Activated naive CD8-positive, alpha-beta T cell treated with anti-CD3 and anti-CD28 coated beads for 36 hours (primary cell): ENCODE results near the gene INVS. TPM values are rescaled to one million over a fixed set of nuclear protein-coding genes. Genes with fewer than 3 reads are reported as not detected.
A peak's percentile ranks its signal among the peaks of the same experiment; 100 is the strongest.
"Not testable (repeated sequence)": the region's sequence is repeated elsewhere in the genome, so short reads cannot be mapped to it uniquely, and the experiment has no call there.

ENCODE experiments used
- DNase-seq: peaks from one replicate; pipeline ENCODE4 v3.0.0; 2021
- H3K27ac Mint-ChIP-seq: one replicate; pipeline ENCODE4 v1.8.0; 2022; ENCODE audit warnings: mild to moderate bottlenecking, moderate library complexity, mixed read lengths
- H3K27me3 Mint-ChIP-seq: one replicate; pipeline ENCODE4 v1.8.0; 2022; ENCODE audit warnings: mild to moderate bottlenecking, mixed read lengths
- H3K36me3 Mint-ChIP-seq: one replicate; pipeline ENCODE4 v1.8.0; 2021; ENCODE audit warnings: mild to moderate bottlenecking, mixed read lengths
- H3K4me1 Mint-ChIP-seq: one replicate; pipeline ENCODE4 v1.8.0; 2021; ENCODE audit warnings: mixed read lengths
- H3K4me3 Mint-ChIP-seq: one replicate; pipeline ENCODE4 v1.8.0; 2022; ENCODE audit warnings: mild to moderate bottlenecking, moderate library complexity, mixed read lengths
- H3K9me3 Mint-ChIP-seq: one replicate; pipeline ENCODE4 v1.8.0; 2022; ENCODE audit warnings: mixed read lengths
- total RNA-seq, 2 experiments: library from RNA; stranded (reverse); gene quantifications; one replicate each; pipeline ENCODE4 v1.2.3, GENCODE V29; 2021

INVS gene
- total RNA-seq, 2 experiments from 2014 or later, result 16.4 to 16.8 TPM

DNA sequence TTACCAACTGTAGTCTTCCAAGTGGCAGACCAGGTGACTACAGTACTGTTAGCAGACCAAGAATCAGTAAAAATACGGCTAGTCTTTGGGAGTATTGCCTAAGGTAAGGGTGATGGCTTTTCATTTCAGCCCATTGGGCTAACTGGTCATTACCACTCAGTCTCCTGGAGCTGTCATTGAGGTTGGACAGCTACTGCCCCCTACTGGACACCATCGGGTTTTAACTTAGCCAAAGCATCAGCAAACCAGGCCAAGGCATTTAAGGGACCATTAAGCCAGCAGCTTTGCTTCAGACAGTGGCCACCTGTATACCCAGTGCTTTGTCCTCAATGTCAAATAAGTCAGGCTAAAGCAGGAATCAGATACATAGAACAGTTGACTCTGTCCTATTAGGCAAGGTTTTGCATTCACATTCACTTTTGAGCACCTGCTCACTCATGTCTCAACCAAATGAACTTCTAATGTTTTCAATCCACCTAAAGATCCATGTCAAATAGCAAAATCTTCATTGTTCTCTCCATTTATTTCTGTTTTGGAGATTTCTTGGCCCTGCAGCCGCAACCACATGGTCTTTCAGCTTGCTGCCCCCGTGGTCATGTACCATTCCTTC is 117.2 kb downstream of the INVS start:
- no peak overlapping the region for H3K27ac Mint-ChIP-seq
- H3K9me3 Mint-ChIP-seq, result no peaks in the 10 kb centered on the region
- H3K27me3 Mint-ChIP-seq, result no peaks in the 10 kb centered on the region
- no peaks in the 10 kb centered on the region for H3K36me3 Mint-ChIP-seq
- no peak overlapping the region for H3K4me3 Mint-ChIP-seq
- peak; percentile 57 for DNase-seq
- H3K4me1 Mint-ChIP-seq, result no peaks in the 10 kb centered on the region

- DNase-seq, result no peak
- peaks cover 3% of the 10 kb centered on the region for H3K4me1 Mint-ChIP-seq
- no peaks in the 10 kb centered on the region for H3K36me3 Mint-ChIP-seq
- H3K27ac Mint-ChIP-seq, result no peak overlapping the region
- no peak overlapping the region for H3K4me3 Mint-ChIP-seq
- H3K27me3 Mint-ChIP-seq, result no peaks in the 10 kb centered on the region
- no peaks in the 10 kb centered on the region for H3K9me3 Mint-ChIP-seq
Measured at GRCh38 chr9:100217536-100217935, 118.5 kb downstream of the INVS start.

DNA sequence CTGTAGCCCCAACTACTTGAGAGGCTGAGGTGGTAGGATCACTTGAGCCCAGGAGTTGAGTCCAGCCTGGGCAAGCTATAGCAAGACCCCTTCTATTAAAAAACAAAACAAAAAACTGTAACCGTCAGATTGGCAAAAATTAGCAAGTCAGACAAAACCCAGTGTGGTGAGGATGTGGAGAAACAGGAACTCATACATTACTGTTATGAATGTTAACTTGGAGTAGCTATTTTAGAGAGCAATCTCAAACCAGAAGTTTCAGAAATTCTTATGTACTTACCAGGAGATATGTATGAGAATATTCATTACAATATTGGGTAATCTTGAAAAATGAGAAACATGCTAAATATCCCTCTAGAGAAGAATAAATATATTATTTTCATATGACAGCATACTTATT is 120.3 kb downstream of the INVS start:
- Mint-ChIP-seq H3K4me3 (no peak overlapping the region), H3K27ac (no peak overlapping the region), H3K36me3 (no peaks in the 10 kb centered on the region)

GRCh38 chr9:100220936-100221335 is 121.9 kb downstream of the INVS start:
- Mint-ChIP-seq H3K27ac (no peak overlapping the region), H3K4me3 (no peak overlapping the region), H3K36me3 (no peaks in the 10 kb centered on the region), H3K27me3 (no peaks in the 10 kb centered on the region), H3K4me1 (peaks cover 4% of the 10 kb centered on the region), H3K9me3 (no peaks in the 10 kb centered on the region)
- DNase-seq, result no peak

More for the DNA sequence above, 120.3 kb downstream of the INVS start:
- H3K27me3 Mint-ChIP-seq, result no peaks in the 10 kb centered on the region
- peaks cover 4% of the 10 kb centered on the region for H3K4me1 Mint-ChIP-seq
- no peaks in the 10 kb centered on the region for H3K9me3 Mint-ChIP-seq
- no peak for DNase-seq

GRCh38 chr9:100221538-100221937 is 122.5 kb downstream of the INVS start:
- no peak overlapping the region for H3K4me3 Mint-ChIP-seq
- H3K9me3 Mint-ChIP-seq, result no peaks in the 10 kb centered on the region
- no peaks in the 10 kb centered on the region for H3K36me3 Mint-ChIP-seq
- no peaks in the 10 kb centered on the region for H3K27me3 Mint-ChIP-seq
- no peak for DNase-seq
- H3K4me1 Mint-ChIP-seq, result peaks cover 4% of the 10 kb centered on the region
- no peak overlapping the region for H3K27ac Mint-ChIP-seq

GRCh38 chr9:100222674-100223073 is 123.6 kb downstream of the INVS start:
- Mint-ChIP-seq H3K36me3 (no peaks in the 10 kb centered on the region), H3K27me3 (no peaks in the 10 kb centered on the region), H3K27ac (no peak overlapping the region), H3K9me3 (no peaks in the 10 kb centered on the region), H3K4me1 (peaks cover 4% of the 10 kb centered on the region), H3K4me3 (no peak overlapping the region)
- DNase-seq, result no peak

DNA sequence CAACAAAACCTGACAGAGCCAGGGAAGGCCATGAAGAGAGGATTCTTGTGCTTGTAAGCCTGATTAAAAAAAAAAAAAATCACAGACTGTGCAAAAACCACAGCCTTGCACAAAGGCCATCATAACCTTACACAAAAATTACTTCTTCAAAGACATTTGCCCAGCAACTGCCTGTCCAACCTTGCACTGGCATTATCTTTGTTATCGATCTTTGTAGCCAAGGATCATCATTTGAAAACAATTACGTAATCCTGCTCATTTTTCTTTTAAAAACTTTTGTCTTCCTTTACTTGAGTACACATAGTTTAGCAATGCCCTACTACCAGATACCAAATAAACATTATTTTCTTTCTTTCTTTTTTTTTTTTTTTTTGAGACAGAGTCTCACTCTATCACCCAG is 128.6 kb downstream of the INVS start:
- no peak for DNase-seq
- Mint-ChIP-seq H3K36me3 (peaks cover 22% of the 10 kb centered on the region), H3K27me3 (no peaks in the 10 kb centered on the region), H3K9me3 (peaks cover 11% of the 10 kb centered on the region), H3K27ac (no peak overlapping the region), H3K4me3 (no peak overlapping the region), H3K4me1 (no peaks in the 10 kb centered on the region)

GRCh38 chr9:100228352-100228869 is 129.4 kb downstream of the INVS start:
- no peak overlapping the region for H3K27ac Mint-ChIP-seq
- no peak overlapping the region for H3K4me3 Mint-ChIP-seq
- peaks cover 29% of the 10 kb centered on the region for H3K36me3 Mint-ChIP-seq
- peaks cover 11% of the 10 kb centered on the region for H3K9me3 Mint-ChIP-seq
- no peak for DNase-seq
- H3K27me3 Mint-ChIP-seq, result no peaks in the 10 kb centered on the region
- no peaks in the 10 kb centered on the region for H3K4me1 Mint-ChIP-seq

DNA sequence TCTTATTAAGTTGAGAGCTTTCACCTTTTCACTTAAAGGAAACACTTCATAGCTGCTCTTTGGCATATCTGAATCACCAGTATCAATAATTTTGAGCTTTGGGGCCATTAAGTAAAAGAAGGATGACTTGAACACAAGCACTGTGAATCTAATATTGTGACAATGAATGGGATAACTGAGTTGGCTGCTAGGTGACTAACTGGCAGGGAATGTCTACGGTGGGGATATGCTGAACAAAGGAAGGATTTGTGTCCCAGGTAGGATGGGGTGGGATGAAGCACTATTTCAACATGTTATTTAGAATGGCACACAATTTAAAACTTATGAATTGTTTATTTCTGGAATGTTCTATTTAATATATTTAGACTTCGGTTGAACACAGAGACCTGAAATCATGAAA is 130.1 kb downstream of the INVS start:
- H3K4me3 Mint-ChIP-seq, result no peak overlapping the region
- no peaks in the 10 kb centered on the region for H3K4me1 Mint-ChIP-seq
- peaks cover 37% of the 10 kb centered on the region for H3K36me3 Mint-ChIP-seq
- H3K9me3 Mint-ChIP-seq, result peaks cover 11% of the 10 kb centered on the region
- DNase-seq, result no peak
- no peaks in the 10 kb centered on the region for H3K27me3 Mint-ChIP-seq
- no peak overlapping the region for H3K27ac Mint-ChIP-seq

DNA sequence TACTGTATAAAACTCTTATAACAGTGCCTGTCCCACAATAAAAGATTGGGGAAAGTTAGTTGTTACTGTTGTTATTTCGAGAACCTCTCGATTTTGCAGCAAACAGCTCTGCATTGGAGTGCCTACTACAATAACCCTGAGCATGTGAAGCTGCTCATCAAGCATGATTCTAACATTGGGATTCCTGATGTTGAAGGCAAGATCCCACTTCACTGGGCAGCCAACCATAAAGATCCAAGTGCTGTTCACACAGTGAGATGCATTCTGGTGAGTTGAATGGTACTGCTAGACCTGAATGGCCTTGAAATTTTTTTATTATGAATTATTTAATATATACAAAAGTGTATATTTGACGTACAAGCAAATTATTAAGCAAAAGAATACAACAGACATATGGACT is 130.5 kb downstream of the INVS start:
- Mint-ChIP-seq H3K9me3 (peaks cover 13% of the 10 kb centered on the region), H3K27ac (no peak overlapping the region), H3K27me3 (no peaks in the 10 kb centered on the region), H3K4me3 (no peak overlapping the region), H3K4me1 (no peaks in the 10 kb centered on the region), H3K36me3 (peaks cover 41% of the 10 kb centered on the region)
- DNase-seq, result no peak

- H3K4me3 Mint-ChIP-seq, H3K27ac Mint-ChIP-seq, DNase-seq, H3K4me1 Mint-ChIP-seq, H3K27me3 Mint-ChIP-seq: not testable (repeated sequence)
- peaks cover 56% of the 10 kb centered on the region for H3K36me3 Mint-ChIP-seq
- peaks cover 16% of the 10 kb centered on the region for H3K9me3 Mint-ChIP-seq
Measured at GRCh38 chr9:100236986-100237385, 137.9 kb downstream of the INVS start.

GRCh38 chr9:100240512-100240911 is 141.5 kb downstream of the INVS start:
- Mint-ChIP-seq H3K4me1 (no peaks in the 10 kb centered on the region), H3K36me3 (peaks cover 30% of the 10 kb centered on the region)

GRCh38 chr9:100267211-100267610 is 168.2 kb downstream of the INVS start:
- Mint-ChIP-seq H3K36me3 (peaks cover 10% of the 10 kb centered on the region), H3K4me3 (no peak overlapping the region), H3K27me3 (no peaks in the 10 kb centered on the region)

More at GRCh38 chr9:100240512-100240911, 141.5 kb downstream of the INVS start:
- H3K9me3 Mint-ChIP-seq, result peaks cover 4% of the 10 kb centered on the region
- no peaks in the 10 kb centered on the region for H3K27me3 Mint-ChIP-seq
- no peak overlapping the region for H3K27ac Mint-ChIP-seq
- no peak for DNase-seq
- H3K4me3 Mint-ChIP-seq, result no peak overlapping the region

DNA sequence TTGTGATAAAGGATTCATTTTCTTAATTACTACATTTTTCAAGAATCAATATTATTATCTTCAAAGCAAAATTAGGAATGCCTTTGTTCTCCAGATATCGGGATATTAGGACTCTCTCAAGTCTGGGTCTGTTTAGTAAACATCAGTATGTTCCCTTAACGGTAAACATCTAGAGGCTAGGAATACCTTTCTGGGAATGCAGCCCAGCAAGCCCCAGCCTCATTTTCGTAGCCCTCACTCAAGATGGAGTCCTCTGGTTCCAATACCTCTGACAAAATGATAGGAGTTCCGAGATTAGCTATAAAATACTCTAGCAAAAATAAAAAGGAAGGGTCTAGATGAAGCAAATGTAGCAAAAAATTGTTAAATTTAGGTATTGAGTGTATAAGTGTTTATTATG is 169.2 kb downstream of the INVS start:
- Mint-ChIP-seq H3K4me3 (no peak overlapping the region), H3K27ac (no peak overlapping the region), H3K27me3 (no peaks in the 10 kb centered on the region), H3K36me3 (peaks cover 17% of the 10 kb centered on the region), H3K9me3 (no peaks in the 10 kb centered on the region), H3K4me1 (no peaks in the 10 kb centered on the region)
- no peak for DNase-seq

More at GRCh38 chr9:100267211-100267610, 168.2 kb downstream of the INVS start:
- no peaks in the 10 kb centered on the region for H3K9me3 Mint-ChIP-seq
- no peaks in the 10 kb centered on the region for H3K4me1 Mint-ChIP-seq
- no peak overlapping the region for H3K27ac Mint-ChIP-seq
- DNase-seq, result no peak

GRCh38 chr9:100269656-100270055 is 170.6 kb downstream of the INVS start:
- no peak overlapping the region for H3K27ac Mint-ChIP-seq
- no peaks in the 10 kb centered on the region for H3K9me3 Mint-ChIP-seq
- H3K4me3 Mint-ChIP-seq, result no peak overlapping the region
- no peaks in the 10 kb centered on the region for H3K27me3 Mint-ChIP-seq
- H3K36me3 Mint-ChIP-seq, result peaks cover 22% of the 10 kb centered on the region
- no peak for DNase-seq
- no peaks in the 10 kb centered on the region for H3K4me1 Mint-ChIP-seq
